Dendritic cell treated with granulocyte-macrophage colony-stimulating factor and Interleukin-4, amounts not matched to agents 40 ng/mL and 50 ng/mL, for 4 days (primary cell): Measurements from ENCODE around the gene TXNDC11.

ENCODE experiments used
- H3K27ac Mint-ChIP-seq: one replicate; pipeline ENCODE4 v1.8.0; 2022; ENCODE audit warnings: mild to moderate bottlenecking, mixed read lengths
- H3K27me3 Mint-ChIP-seq: one replicate; pipeline ENCODE4 v1.8.0; 2022; ENCODE audit warnings: mild to moderate bottlenecking, mixed read lengths
- H3K36me3 Mint-ChIP-seq: one replicate; pipeline ENCODE4 v1.8.0; 2022; ENCODE audit warnings: low read depth, mixed read lengths
- H3K4me1 Mint-ChIP-seq: one replicate; pipeline ENCODE4 v1.8.0; 2022; ENCODE audit warnings: low read depth, mixed read lengths
- H3K4me3 Mint-ChIP-seq: one replicate; pipeline ENCODE4 v1.8.0; 2022; ENCODE audit warnings: mild to moderate bottlenecking, moderate library complexity, mixed read lengths
- H3K9me3 Mint-ChIP-seq: one replicate; pipeline ENCODE4 v1.8.0; 2022; ENCODE audit warnings: mixed read lengths
- intact Hi-C: fragments of 100-400 bp; cut with micrococcal nuclease; formaldehyde crosslinking; loops from one replicate; pipeline ENCODE4 v1.15.0; 2022

TXNDC11 gene

GRCh38 chr16:11631214-11631613, 111.4 kb downstream of the TXNDC11 start:
- peaks cover 90% of the 10 kb centered on the region for H3K4me1 Mint-ChIP-seq
- H3K4me3 Mint-ChIP-seq, result no peak overlapping the region
- peaks cover 15% of the 10 kb centered on the region for H3K27me3 Mint-ChIP-seq
- no peaks in the 10 kb centered on the region for H3K9me3 Mint-ChIP-seq
- no peaks in the 10 kb centered on the region for H3K36me3 Mint-ChIP-seq
- intact Hi-C loops, result loop anchor here (5.0 kb wide), 1 partner anchor 34 kb away; no protein-coding TSS in a partner anchor
- H3K27ac Mint-ChIP-seq, result peak overlapping the region; percentile 80

DNA sequence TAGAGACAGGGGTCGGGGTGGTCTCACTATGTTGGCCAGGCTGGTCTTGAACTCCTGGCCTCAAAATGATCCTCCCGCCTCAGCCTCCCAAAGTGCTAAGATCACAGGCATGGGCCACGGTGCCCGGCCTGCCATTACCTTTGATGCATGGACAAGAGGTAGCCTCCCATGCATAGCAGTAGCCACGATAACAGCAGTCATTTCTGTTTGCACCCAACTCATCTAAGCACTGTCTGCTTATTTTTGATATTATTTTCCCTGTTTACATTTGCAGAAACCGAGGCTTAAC, 111.9 kb downstream of the TXNDC11 start:
- no peaks in the 10 kb centered on the region for H3K9me3 Mint-ChIP-seq
- H3K4me3 Mint-ChIP-seq, result no peak overlapping the region
- intact Hi-C loops, result loop anchor here (5.0 kb wide), 1 partner anchor 33 kb away; no protein-coding TSS in a partner anchor
- peaks cover 89% of the 10 kb centered on the region for H3K4me1 Mint-ChIP-seq
- H3K27me3 Mint-ChIP-seq, result peaks cover 10% of the 10 kb centered on the region
- peak overlapping the region; percentile 80 for H3K27ac Mint-ChIP-seq
- H3K36me3 Mint-ChIP-seq, result no peaks in the 10 kb centered on the region

DNA sequence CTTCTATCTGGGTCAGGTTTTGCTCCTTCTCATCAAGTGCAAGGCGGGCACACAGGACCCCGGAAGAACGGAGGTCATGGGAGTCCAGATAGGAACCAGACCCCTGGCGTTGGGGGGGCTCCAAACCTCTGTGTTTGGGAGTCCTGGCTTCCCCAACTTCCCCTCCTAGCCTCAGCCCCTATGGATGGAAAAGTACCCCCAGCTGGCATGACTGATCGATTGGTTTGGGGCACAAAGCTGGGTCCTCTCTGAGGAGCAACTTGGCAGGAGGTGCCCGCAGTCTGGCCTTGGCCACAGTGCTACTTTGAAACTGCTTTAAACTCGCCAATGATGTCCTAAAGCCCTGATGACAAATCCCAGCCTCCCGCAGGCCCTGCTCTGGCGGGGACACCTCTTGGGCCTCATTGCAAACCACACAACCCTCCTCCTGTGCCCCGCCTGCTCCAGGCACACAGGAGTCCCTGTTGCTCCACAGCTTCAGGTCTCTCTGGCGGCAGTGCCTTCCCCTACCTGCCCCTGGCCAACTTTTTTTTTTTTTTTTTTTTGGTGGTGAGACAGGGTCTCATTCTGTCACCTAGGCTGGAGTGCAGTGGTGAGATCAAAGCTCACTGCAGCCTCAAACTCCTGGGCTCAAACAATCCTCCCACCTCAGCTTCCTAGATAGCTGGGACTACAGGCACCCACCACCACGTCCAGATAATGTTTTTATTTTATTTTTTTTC, 112.5 kb downstream of the TXNDC11 start:
- H3K27ac Mint-ChIP-seq, result peak overlapping the region; percentile 80
- H3K4me3 Mint-ChIP-seq, result no peak overlapping the region
- peaks cover 5% of the 10 kb centered on the region for H3K27me3 Mint-ChIP-seq
- H3K4me1 Mint-ChIP-seq, result peaks cover 89% of the 10 kb centered on the region
- no peaks in the 10 kb centered on the region for H3K36me3 Mint-ChIP-seq
- intact Hi-C loops, result loop anchor here (5.0 kb wide), 1 partner anchor 33 kb away; no protein-coding TSS in a partner anchor
- H3K9me3 Mint-ChIP-seq, result no peaks in the 10 kb centered on the region
